ENCODE results near the gene LIM2.

Gene LIM2

GRCh38 chr19:51364200-51365106 is 23.3 kb downstream of the LIM2 start:
- peak; percentile 41 for DNase-seq (ENCODE audit: low spot score)
- H3K27ac ChIP-seq = peak overlapping the region; percentile 93
- POLR2A ChIA-PET (ENCODE audit: low non-redundant PET) = interaction anchor here (1.0 kb wide), 1 partner anchor 825 kb away, joined by 3 read pairs; no protein-coding TSS in a partner anchor
- CTCF ChIA-PET = no interaction called here
- TF ChIP-seq CTCF (conservative IDR thresholded peaks at IDR 0.05; ENCODE audit: low read depth) = no peak

GRCh38 chr19:51361239-51361638 is 26.5 kb downstream of the LIM2 start:
- TF ChIP-seq CTCF (conservative IDR thresholded peaks at IDR 0.05; ENCODE audit: low read depth) = no peak
- CTCF ChIA-PET = interaction anchor here (0.6 kb wide), 1 partner anchor 111 kb away, joined by 3 read pairs; no protein-coding TSS in a partner anchor
- DNase-seq (ENCODE audit: low spot score) = no peak
- POLR2A ChIA-PET (ENCODE audit: low non-redundant PET) = no interaction called here
- peak overlapping the region; percentile 83 for H3K27ac ChIP-seq

- ChIA-PET POLR2A (ENCODE audit: low non-redundant PET) (interaction anchor here (1.2 kb wide), 1 partner anchor 20 kb away, joined by 4 read pairs; no protein-coding TSS in a partner anchor), CTCF (interaction anchor here (0.7 to 0.9 kb wide), 2 partner anchors 39 to 62 kb away, joined by 4 read pairs; no protein-coding TSS in a partner anchor)
- no peak for TF ChIP-seq CTCF (conservative IDR thresholded peaks at IDR 0.05; ENCODE audit: low read depth)
- peak; percentile 66 for DNase-seq (ENCODE audit: low spot score)
- H3K27ac ChIP-seq = peak overlapping the region; percentile 83
Observed at GRCh38 chr19:51359294-51359693, 28.5 kb downstream of the LIM2 start.

GRCh38 chr19:51357952-51358351 is 29.8 kb downstream of the LIM2 start:
- TF ChIP-seq CTCF (conservative IDR thresholded peaks at IDR 0.05; ENCODE audit: low read depth) = no peak
- no peak for DNase-seq (ENCODE audit: low spot score)
- ChIA-PET CTCF (no interaction called here), POLR2A (ENCODE audit: low non-redundant PET) (no interaction called here)
- peak overlapping the region; percentile 83 for H3K27ac ChIP-seq

- ChIA-PET POLR2A (ENCODE audit: low non-redundant PET) (no interaction called here), CTCF (interaction anchor here (0.6 to 0.7 kb wide), 3 partner anchors 54 to 1638 kb away, joined by 3 to 5 read pairs (median 3); no protein-coding TSS in a partner anchor)
- DNase-seq (ENCODE audit: low spot score) = no peak
- no peak overlapping the region for H3K27ac ChIP-seq
- no peak for TF ChIP-seq CTCF (conservative IDR thresholded peaks at IDR 0.05; ENCODE audit: low read depth)
Observed at GRCh38 chr19:51356159-51356801, 31.5 kb downstream of the LIM2 start.

- no peak overlapping the region for H3K27ac ChIP-seq
- POLR2A ChIA-PET (ENCODE audit: low non-redundant PET) = no interaction called here
- TF ChIP-seq CTCF (conservative IDR thresholded peaks at IDR 0.05; ENCODE audit: low read depth) = no peak
- CTCF ChIA-PET = no interaction called here
- no peak for DNase-seq (ENCODE audit: low spot score)
Observed at GRCh38 chr19:51354742-51355148, 33.0 kb downstream of the LIM2 start.
